ENCODE measurements around the gene ARHGAP32.
"Not testable (repeated sequence)": the region's sequence is repeated elsewhere in the genome, so short reads cannot be mapped to it uniquely, and the experiment has no call there.

The ARHGAP32 gene

GRCh38 chr11:129195682-129196081, 3.6 kb upstream of the ARHGAP32 start:
- no peak for DNase-seq

- no peak for DNase-seq
Observed at GRCh38 chr11:129191649-129192048, 476 bp downstream of the ARHGAP32 start.

DNA sequence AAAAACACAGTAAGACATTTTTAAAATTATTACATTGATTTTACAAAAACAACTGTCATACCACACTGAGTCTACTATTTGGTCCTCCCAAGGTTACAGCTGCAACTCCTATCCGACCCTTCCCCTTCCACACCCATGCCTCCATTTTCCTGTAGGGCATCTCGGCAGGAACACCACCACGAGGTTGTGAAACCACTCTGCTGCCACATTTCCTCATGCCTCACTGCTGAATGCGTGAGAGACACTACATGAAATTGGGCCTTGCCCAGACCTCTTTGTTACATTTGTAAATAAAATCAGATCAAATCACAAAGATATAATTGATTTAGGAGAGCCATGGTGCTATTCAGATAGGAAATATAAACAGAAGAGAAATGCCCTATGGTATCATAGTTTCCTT, 2.0 kb downstream of the ARHGAP32 start:
- DNase-seq, result no peak

DNA sequence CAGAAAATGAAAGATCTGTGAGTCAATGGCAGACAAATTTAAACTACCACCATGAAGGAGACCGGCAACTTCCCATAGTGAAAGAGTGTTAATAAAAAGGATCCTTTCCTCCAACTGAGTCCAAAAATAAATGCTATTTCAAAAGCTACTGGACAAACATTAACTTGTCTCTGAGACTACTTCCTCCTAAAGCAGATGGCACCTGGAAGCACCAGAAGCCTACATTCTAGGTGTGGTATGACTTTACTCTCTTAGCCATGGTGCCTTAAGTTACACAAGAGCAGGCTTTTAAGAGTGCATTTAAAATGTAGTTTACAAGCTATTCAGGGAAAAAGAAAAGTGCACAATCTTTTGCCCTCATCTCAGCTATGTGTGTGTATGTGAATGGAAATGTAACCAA, 2.5 kb downstream of the ARHGAP32 start:
- no peak for DNase-seq

GRCh38 chr11:129185082-129185481, 7.0 kb downstream of the ARHGAP32 start:
- not testable (repeated sequence) for DNase-seq

GRCh38 chr11:129184581-129184980, 7.5 kb downstream of the ARHGAP32 start:
- no peak for DNase-seq

DNA sequence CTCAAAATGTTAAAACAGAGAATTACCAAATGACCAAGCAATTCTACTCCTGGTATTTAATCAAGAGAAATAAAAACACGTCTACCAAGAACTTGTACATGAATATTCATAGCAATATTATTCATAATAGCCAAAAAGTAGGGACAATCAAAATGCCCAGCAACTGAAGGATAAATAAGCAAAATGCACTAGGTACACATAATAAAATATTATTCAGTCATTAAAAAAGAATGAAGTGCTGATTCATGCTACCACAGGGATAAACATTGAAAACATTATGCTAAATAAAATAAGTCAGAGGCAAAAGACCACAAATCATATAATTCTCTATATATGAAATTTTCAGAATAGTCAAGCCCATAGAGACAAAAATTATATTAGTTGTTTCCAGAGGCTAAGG, 24.8 kb downstream of the ARHGAP32 start:
- DNase-seq, result no peak

DNA sequence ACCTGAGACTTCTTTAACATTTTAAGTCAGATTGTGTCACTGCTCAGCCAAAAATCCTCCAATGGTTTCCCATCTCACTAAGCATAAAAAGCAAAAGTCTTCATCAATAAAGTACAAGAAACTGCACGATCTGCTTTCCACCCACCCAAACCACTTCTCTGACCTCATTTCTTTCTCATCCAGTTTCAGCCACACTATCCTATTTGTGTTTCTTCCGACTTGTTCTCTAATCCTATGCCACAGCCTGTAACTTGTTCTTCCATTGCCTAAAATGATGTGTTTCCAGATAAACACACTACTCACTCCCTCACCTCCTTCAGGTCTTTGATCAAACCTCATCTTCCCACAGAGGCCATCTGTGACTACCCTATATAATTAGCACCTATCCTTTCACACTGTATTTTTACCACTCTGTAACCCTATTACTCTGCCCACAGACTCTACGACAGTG, 28.4 kb downstream of the ARHGAP32 start:
- no peak for DNase-seq

DNA sequence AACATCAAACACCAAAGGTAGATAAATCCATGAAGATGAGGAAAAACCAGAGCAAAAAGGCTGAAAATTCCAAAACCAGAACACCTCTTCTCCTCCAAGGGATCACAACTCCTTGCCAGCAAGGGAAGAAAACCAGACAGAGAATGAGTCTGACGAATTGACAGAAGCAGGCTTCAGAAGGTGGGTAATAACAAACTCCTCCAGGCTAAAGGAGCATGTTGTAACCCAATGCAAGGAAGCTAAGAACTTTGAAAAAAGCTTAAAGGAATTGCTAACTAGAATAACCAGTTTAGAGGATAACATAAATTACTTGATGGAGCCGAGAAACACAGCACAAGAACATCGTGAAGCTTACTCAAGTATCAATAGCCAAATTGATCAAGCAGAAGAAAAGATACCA, 35.0 kb downstream of the ARHGAP32 start:
- not testable (repeated sequence) for DNase-seq

GRCh38 chr11:129155745-129156144, 36.4 kb downstream of the ARHGAP32 start:
- DNase-seq, result no peak

GRCh38 chr11:129148487-129148886, 43.6 kb downstream of the ARHGAP32 start:
- DNase-seq, result no peak

- DNase-seq, result no peak
Observed at GRCh38 chr11:129146191-129146590, 45.9 kb downstream of the ARHGAP32 start.

- DNase-seq, result no peak
Observed at GRCh38 chr11:129145276-129145675, 46.8 kb downstream of the ARHGAP32 start.

DNA sequence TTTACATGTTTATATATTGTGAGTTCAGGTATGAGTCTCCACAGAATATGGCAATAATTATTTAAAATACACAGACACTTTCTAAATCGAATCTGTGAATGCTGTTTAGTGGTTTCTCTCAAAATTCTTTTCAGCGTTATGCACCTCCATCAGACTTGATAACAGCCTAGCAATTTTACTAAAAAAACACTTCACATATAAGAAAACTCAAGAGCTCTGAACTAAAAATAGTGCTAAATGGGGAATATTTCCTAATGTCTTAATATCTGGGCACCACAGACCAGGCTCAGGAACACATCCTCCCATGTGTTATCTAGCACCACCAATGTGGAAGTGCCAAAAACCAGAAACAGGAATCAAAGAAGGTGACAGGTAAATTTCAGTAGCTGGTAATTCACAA, 47.9 kb downstream of the ARHGAP32 start:
- no peak for DNase-seq

GRCh38 chr11:129143335-129143734, 48.8 kb downstream of the ARHGAP32 start:
- DNase-seq, result no peak

GRCh38 chr11:129141748-129142523, 50.2 kb downstream of the ARHGAP32 start:
- no peak for DNase-seq

DNA sequence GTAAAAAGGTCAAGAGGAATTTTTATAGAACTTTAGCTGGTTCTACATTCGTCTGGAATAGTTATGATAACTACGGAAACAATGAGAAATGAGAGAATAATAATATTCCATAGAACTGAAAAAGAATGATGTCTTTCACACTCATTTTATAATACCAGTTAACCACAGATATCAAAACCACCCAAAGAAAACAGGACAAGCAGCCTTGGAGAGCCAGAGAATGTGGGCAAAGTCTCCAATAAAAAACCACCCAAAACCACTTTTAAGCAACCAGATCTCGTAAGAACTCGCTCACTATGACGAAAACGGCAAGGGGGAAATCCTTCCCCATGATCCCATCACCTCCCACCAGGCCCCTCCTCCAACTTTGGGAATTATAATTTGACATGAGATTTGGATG, 60.8 kb downstream of the ARHGAP32 start:
- no peak for DNase-seq

GRCh38 chr11:129128881-129129620, 63.1 kb downstream of the ARHGAP32 start:
- DNase-seq, result not testable (repeated sequence)

DNA sequence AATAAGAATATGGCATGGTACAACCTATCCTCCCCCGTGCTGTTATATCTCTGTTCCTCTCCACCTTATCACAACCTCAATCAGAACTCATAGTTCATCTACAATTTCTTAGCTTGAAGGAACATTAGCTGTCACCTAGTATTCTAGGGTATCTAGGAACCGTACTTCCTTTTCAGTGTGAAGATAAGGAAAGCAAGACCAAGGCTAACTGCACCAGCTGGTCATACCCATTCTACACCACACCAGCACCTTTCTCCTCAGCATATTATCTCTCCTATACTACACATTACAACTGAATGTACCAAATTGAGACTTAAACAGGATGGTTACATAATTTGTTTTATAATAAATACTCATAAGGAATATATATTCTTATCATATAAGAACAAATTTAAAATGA, 73.1 kb downstream of the ARHGAP32 start:
- no peak for DNase-seq

- DNase-seq, result peak; percentile 12
Observed at GRCh38 chr11:129117595-129118350, 74.4 kb downstream of the ARHGAP32 start.

DNA sequence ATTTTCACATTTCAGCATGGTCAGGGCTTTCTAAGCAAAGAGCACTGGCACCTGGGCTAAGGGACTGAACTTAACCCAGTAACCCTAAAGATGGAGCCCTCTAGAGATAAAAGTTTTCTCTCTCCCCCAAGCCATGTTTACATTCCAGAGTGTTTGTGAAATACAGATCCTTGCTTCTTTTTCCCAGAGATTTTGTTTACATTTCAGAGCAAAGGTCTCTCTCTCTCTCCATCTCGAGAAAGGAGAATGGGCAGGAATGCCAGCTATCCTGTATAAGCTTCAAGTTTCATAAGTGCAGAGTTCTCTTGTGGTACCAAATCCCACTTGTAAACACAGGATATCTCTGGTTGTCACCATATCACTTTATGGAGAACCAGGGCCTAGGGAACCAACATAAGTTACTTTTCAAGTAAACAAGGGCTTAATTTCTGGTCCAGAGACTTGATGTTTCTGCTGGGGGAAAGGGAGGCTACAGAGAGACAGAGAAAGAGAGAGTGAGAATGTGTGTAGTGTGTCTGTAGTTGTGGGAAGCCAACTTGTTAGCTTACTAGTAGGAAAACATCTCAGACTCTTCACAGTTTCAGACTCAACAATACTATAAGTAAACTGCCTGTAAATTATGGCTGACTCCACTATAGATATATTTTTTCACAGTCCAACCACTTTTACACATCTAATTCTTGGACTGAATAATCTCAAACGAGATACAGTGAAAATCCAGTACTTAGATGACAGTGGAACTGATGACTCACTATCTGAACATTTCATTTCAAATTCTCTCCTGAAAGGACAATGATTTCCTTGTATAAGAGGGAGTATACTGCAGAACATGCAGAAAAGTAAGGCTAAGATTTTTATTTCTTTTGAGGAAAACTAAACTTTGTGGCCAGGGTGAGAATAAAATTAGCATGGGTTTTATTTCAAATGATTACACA, 76.2 kb downstream of the ARHGAP32 start:
- no peak for DNase-seq

GRCh38 chr11:129109701-129110100, 82.4 kb downstream of the ARHGAP32 start:
- DNase-seq, result no peak
